Stimulated activated CD4-positive, alpha-beta T cell treated with anti-CD3 and anti-CD28 coated beads, Interleukin-1b, Interleukin-23, amount 100 ng/mL, for 1 hour (primary cell): ENCODE measurements around the gene ZNF598.

Source experiments
- DNase-seq, 2 donors: peaks; one replicate each; pipeline ENCODE4 v3.0.0-alpha.2; 2020; ENCODE audit warnings: low read depth in 2 of 2

The ZNF598 gene

GRCh38 chr16:2006317-2006716 is 3.3 kb downstream of the ZNF598 start:
- DNase-seq, result no peak

GRCh38 chr16:2005646-2006045 is 4.0 kb downstream of the ZNF598 start:
- DNase-seq, result no peak

DNA sequence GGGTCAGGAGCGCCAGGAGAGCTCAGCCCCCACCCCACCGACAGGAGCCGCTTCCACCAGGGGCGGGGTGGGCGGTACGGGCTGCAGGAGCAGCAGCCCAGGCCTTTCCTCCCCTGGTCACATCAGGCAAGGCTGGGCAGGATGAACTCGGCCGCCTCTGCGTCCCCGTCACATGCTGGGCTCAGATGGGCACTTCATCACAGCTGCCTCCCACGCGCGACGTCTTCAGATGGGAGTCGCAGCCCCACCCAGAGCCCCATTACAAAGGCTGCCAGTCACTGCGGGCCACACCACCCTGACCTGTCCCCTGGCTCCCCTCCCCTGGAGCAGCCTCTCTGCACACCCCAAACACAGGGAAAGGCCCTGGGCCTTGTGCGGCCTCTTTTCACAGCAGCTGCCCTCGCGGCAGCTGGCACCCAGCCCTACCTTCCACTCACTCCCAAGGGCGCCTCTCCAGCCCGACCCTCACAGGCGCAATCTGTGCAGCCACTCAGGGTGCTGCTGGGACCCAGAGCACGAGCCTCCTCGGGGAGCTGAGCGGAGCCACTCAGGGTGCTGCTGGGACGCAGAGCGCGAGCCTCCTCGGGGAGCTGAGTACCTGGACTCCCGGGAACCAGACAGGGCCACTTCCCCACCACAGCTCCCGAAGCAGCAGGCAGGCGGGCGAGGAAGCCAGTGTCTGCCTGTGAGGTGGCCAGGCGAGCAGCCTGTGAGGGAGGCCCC is 4.7 kb downstream of the ZNF598 start:
- DNase-seq, result no peak

DNA sequence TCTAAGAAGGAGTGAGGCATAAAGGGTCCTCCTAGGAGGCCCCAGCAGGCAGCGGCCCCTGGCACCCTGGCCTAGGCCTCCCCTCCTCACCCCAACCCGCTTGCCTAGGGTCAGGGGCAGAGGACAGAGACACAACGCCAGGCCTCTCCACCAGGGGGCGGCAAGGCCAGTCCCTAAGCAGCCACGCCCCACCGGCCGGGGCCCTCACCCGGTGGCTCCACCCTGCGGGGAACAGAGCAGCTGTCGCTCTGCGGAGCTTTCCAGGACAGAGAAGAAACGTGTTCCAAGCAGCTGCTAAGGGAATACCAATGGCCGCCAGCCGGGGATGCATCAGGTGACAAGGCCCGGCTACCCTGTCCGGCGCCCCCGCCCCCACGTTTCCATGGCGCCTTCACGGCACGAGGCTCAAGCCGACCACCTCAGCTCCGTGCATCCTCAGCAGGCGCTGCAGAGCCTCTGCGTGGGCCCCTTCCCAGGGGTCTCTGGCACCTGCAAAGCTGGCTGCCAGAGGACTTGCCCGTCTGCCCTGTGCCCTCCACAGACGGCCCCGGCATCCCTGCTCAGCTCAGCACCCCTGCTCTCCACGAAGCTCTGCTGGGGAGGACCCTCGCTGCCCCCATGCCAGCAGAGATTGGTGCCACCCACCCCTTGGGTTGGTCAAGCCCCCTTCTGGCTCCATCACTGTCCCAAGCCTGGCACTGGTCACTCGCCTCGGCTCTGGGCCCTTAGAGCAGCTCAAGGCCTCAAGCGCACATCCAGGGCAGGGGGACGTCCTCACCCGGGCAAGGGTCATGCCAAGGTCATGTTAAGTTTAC is 5.6 kb downstream of the ZNF598 start:
- DNase-seq, result peak; percentile 69 to 76

GRCh38 chr16:2003231-2003826 is 6.3 kb downstream of the ZNF598 start:
- no peak for DNase-seq

- DNase-seq, result no peak
These were observed 7.0 kb downstream of the ZNF598 start for GRCh38 chr16:2002406-2003230.

- DNase-seq, result no peak
These were observed 7.9 kb downstream of the ZNF598 start for GRCh38 chr16:2001456-2002355.

- DNase-seq, result no peak
These were observed 8.6 kb downstream of the ZNF598 start for GRCh38 chr16:2001035-2001434.

DNA sequence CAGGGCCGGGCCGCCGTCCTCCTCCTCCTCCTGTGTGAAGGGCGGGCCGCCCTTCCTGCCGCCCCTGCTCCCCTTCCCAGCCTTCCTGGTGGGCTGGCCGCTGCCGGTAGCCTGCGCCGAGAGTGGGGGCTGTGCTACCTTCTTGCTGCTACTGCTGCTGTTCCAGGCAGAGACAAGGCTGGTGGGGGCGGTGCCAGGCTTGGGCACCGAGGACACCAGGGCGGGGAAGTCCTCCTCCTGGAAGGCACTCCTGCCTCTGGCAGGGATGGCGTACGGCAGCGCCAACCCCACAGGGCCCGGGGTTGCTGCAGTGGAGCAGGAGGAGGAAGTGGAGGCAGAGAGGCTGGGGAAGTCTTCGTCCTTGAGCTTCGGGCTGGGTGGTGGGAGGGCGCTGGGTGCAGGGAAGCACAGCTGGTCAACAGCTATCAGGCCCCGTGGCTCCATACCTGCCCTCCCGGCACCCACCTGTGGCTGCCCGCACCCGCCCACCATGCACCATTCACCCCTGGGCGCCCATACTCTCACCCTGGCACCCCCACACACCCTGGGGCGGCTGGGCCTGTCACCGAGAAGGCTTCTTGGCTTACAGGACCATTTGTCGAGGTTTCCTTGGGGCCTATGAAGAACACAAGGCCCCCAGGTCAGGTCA is 9.6 kb downstream of the ZNF598 start:
- DNase-seq, result no peak

- no peak for DNase-seq
These were observed 10.5 kb downstream of the ZNF598 start for GRCh38 chr16:1998852-1999801.

DNA sequence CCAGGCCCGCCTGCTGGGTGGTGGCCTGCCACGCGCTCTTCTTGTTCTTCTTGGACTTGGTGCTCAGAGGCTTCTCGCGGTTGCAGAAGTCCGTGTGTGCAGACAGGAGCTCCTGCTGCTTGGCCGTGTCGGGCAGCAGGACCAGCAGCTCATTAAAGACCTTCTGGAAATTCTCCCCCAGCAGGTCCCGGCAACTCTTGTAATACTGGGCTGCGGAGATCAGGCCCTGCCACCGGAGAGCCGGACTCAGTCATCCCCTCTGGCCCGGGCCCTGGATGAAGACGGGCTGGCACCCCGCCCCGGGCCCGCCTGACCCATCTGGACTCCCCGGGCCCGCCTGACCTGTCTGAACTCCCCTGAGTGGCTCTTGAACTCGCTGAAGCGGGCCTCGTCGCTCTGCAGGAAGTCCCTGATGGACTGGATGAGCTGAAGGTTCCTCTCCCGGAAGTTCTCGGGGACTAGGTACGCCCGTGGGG is 11.2 kb downstream of the ZNF598 start:
- DNase-seq, result no peak

GRCh38 chr16:1997494-1998359 is 11.9 kb downstream of the ZNF598 start:
- DNase-seq, result no peak

DNA sequence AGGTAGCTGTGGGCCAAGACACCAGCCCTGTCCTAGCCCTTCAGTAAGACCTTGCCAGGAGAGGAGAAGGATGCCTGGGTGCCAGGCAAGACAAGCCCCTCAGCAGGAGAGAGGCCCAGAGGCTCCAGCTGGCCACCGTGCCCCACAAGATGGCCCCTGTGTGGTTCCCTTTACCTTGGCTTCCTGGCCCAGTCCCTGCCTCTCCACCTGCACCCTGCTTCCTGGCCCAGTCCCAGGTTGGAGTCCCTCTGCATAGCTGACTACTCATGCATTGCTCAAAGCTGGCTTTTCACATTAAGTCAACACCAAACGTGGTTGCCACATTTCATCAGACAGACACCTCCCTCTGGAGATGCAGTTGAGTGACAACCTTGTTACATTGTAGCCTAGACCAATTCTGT is 15.9 kb downstream of the ZNF598 start:
- no peak for DNase-seq

DNA sequence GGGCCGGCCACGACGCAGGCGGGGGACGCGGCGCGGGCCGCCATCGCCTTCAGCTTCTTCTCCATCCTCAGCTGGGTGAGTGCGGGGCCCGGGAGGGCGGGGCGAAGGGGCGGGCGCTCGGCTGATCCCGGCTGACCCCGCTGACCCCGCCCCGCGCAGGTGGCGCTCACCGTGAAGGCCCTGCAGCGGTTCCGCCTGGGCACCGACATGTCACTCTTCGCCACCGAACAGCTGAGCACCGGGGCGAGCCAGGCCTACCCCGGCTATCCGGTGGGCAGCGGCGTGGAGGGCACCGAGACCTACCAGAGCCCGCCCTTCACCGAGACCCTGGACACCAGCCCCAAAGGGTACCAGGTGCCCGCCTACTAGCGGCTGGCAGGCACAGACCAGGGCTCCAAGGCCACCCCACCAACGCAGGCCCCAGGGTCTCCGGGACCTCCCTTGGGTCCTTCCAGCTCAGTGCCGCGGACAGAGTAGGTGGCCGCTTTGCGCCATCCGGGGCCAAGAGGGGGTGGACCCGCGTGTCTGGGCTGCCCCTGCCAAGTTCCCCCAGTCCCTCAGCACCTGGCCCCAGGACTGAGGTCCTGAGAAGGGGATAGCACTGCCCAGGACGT is 16.8 kb downstream of the ZNF598 start:
- DNase-seq, result no peak

- DNase-seq, result peak; percentile 99
These were observed 17.5 kb downstream of the ZNF598 start for GRCh38 chr16:1991948-1992703.

GRCh38 chr16:1991588-1991947 is 18.1 kb downstream of the ZNF598 start:
- no peak for DNase-seq

- no peak for DNase-seq
These were observed 18.5 kb downstream of the ZNF598 start for GRCh38 chr16:1991135-1991551.
